ENCODE data around the gene RNF225.
"Not testable (repeated sequence)": the region's sequence is repeated elsewhere in the genome, so short reads cannot be mapped to it uniquely, and the experiment has no call there.

Gene RNF225

GRCh38 chr19:58439576-58440554 is 44.4 kb downstream of the RNF225 start, which contains the start of gene ZNF132:
Gene ZNF132, minus strand, starts transcription at chr19:58440153. Its CDS starts 332 bp downstream, at chr19:58439821.
- no peaks in the 10 kb centered on the region for H3K27me3 ChIP-seq (ENCODE audit: control insufficient read depth, low read length)
- H3K9me2 ChIP-seq (replicated peaks; ENCODE audit: control insufficient read depth, low read length) = no peaks in the 10 kb centered on the region
- no peaks in the 10 kb centered on the region for H4K20me1 ChIP-seq (ENCODE audit: control insufficient read depth, insufficient read depth, low read depth, low read length)
- TF ChIP-seq CTCF (IDR thresholded peaks at IDR 0.05; ENCODE audit: low read depth, low read length, poor library complexity, severe bottlenecking) (no peak), EZH2phosphoT487 (IDR thresholded peaks at IDR 0.05; ENCODE audit: borderline replicate concordance, low read length) (no peak)
- H3K79me2 ChIP-seq (ENCODE audit: control insufficient read depth, low read length) = no peaks in the 10 kb centered on the region
- H3F3A ChIP-seq (ENCODE audit: control insufficient read depth, insufficient read depth) = no peaks in the 10 kb centered on the region
- peaks cover 6% of the 10 kb centered on the region for H3K36me3 ChIP-seq (ENCODE audit: control insufficient read depth, low read length)
- peaks cover 44% of the 10 kb centered on the region for H3K9me3 ChIP-seq (ENCODE audit: control insufficient read depth, insufficient read depth, low read length)
- no peak within 1 kb of the TSS for H3K27ac ChIP-seq (ENCODE audit: low read depth, low read length)
- peaks cover 14% of the 10 kb centered on the region for H3K4me1 ChIP-seq (ENCODE audit: control insufficient read depth, low read length)
- H3K4me2 ChIP-seq (ENCODE audit: low read length) = peak within 1 kb of the TSS; percentile 69
- H3K4me3 ChIP-seq (ENCODE audit: low read length) = peak within 1 kb of the TSS; percentile 74

- Histone ChIP-seq H3K79me2 (ENCODE audit: control insufficient read depth, low read length) (no peaks in the 10 kb centered on the region), H3K9me2 (replicated peaks; ENCODE audit: control insufficient read depth, low read length) (no peaks in the 10 kb centered on the region), H3K4me1 (ENCODE audit: control insufficient read depth, low read length) (peaks cover 14% of the 10 kb centered on the region), H3K27me3 (ENCODE audit: control insufficient read depth, low read length) (no peaks in the 10 kb centered on the region), H3K4me3 (ENCODE audit: low read length) (peak overlapping the region; percentile 74), H3K27ac (ENCODE audit: low read depth, low read length) (no peak overlapping the region), H3K9me3 (ENCODE audit: control insufficient read depth, insufficient read depth, low read length) (peaks cover 40% of the 10 kb centered on the region), H4K20me1 (ENCODE audit: control insufficient read depth, insufficient read depth, low read depth, low read length) (no peaks in the 10 kb centered on the region), H3K36me3 (ENCODE audit: control insufficient read depth, low read length) (0 out of 2 replicates have a peak, but pooled peaks cover 5% of the 10 kb centered on the region), H3K4me2 (ENCODE audit: low read length) (peak overlapping the region; percentile 69), H3F3A (ENCODE audit: control insufficient read depth, insufficient read depth) (no peaks in the 10 kb centered on the region)
- TF ChIP-seq CTCF (IDR thresholded peaks at IDR 0.05; ENCODE audit: low read depth, low read length, poor library complexity, severe bottlenecking) (no peak), EZH2phosphoT487 (IDR thresholded peaks at IDR 0.05; ENCODE audit: borderline replicate concordance, low read length) (no peak)
Measured at GRCh38 chr19:58440556-58440955, 45.1 kb downstream of the RNF225 start.

DNA sequence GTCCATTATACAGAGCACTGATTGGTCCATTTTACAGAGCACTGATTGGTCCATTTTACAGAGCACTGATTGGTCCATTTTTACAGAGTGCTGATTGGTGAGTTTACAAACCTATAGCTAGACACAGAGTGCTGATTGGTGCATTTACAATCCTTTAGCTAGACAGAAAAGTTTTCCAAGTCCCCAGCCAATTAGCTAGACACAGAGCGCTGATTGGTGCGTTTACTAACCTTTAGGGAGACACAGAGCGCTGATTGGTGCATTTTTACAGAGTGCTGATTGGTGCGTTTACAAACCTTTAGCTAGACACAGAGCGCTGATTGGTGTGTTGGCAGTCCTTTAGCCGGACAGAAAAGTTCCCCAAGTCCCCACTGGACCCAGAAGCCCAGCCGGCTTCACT is 47.5 kb downstream of the RNF225 start:
- not testable (repeated sequence) for H3K27ac ChIP-seq (ENCODE audit: low read depth, low read length)

More for the DNA sequence above, 47.5 kb downstream of the RNF225 start:
- Histone ChIP-seq H3K9me3 (ENCODE audit: control insufficient read depth, insufficient read depth, low read length) (peaks cover 34% of the 10 kb centered on the region), H3K4me1 (ENCODE audit: control insufficient read depth, low read length) (peaks cover 14% of the 10 kb centered on the region)
- not testable (repeated sequence) for H3K79me2 ChIP-seq (ENCODE audit: control insufficient read depth, low read length); H3K36me3 ChIP-seq (ENCODE audit: control insufficient read depth, low read length); H3K4me3 ChIP-seq (ENCODE audit: low read length); H3F3A ChIP-seq (ENCODE audit: control insufficient read depth, insufficient read depth); H4K20me1 ChIP-seq (ENCODE audit: control insufficient read depth, insufficient read depth, low read depth, low read length); H3K9me2 ChIP-seq (replicated peaks; ENCODE audit: control insufficient read depth, low read length); H3K4me2 ChIP-seq (ENCODE audit: low read length); H3K27me3 ChIP-seq (ENCODE audit: control insufficient read depth, low read length)
